Mucosa of stomach (tissue), 1 donor: Measurements from ENCODE around the gene TMEM255B.

Experiments
- H3K27me3 ChIP-seq: one replicate; pipeline ENCODE4 v1.7.0; 2013; ENCODE audit warnings: mild to moderate bottlenecking, low read length; ENCODE audit not compliant: control insufficient read depth, insufficient read depth
- H3K36me3 ChIP-seq: one replicate; pipeline ENCODE4 v1.7.0; 2013; ENCODE audit warnings: low read length; ENCODE audit not compliant: control insufficient read depth, insufficient read depth
- H3K4me1 ChIP-seq: one replicate; pipeline ENCODE4 v1.7.0; 2013; ENCODE audit warnings: mild to moderate bottlenecking, low read length; ENCODE audit not compliant: control insufficient read depth, insufficient read depth
- H3K4me3 ChIP-seq: one replicate; pipeline ENCODE4 v1.7.0; 2013; ENCODE audit warnings: low read length
- H3K9ac ChIP-seq: one replicate; pipeline ENCODE4 v1.7.0; 2013; ENCODE audit warnings: mild to moderate bottlenecking, low read length, moderate library complexity
- H3K9me3 ChIP-seq: one replicate; pipeline ENCODE4 v1.7.0; 2013; ENCODE audit warnings: mild to moderate bottlenecking, low read length, moderate library complexity; ENCODE audit not compliant: control insufficient read depth
- donor health status: Pancreatic carcinoma.

Gene TMEM255B

GRCh38 chr13:113777311-113778260 lies 18.6 kb downstream of the TMEM255B start:
- no peaks in the 10 kb centered on the region for H3K4me1 ChIP-seq
- peaks cover 17% of the 10 kb centered on the region for H3K27me3 ChIP-seq
- no peak overlapping the region for H3K9ac ChIP-seq
- H3K9me3 ChIP-seq: no peaks in the 10 kb centered on the region
- H3K4me3 ChIP-seq: no peak overlapping the region
- H3K36me3 ChIP-seq: no peaks in the 10 kb centered on the region

DNA sequence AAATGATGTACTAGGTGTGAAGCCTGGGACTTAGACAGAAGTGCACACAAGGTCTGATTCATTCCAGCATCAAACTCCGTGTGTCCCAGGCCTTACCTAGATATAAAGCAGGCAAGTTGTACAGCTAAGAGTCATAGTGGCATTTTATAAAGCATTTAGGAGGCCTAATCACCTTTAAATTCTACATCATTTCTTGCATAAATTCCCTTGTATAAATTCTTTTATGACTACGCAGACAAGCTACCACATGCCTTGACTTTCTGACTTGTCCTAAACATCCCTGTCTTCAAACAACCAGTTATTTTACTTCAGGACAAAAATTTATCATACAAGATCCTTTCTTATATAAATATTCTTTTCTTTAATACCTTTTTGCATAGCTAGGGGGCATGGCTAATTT lies 22.5 kb downstream of the TMEM255B start:
- Histone ChIP-seq H3K36me3 (no peaks in the 10 kb centered on the region), H3K4me1 (no peaks in the 10 kb centered on the region), H3K9me3 (no peaks in the 10 kb centered on the region), H3K9ac (no peak overlapping the region), H3K27me3 (peaks cover 14% of the 10 kb centered on the region), H3K4me3 (no peak overlapping the region)

- Histone ChIP-seq H3K36me3 (no peaks in the 10 kb centered on the region), H3K27me3 (peaks cover 5% of the 10 kb centered on the region), H3K4me3 (no peak overlapping the region), H3K4me1 (no peaks in the 10 kb centered on the region), H3K9ac (no peak overlapping the region), H3K9me3 (no peaks in the 10 kb centered on the region)
Measured at GRCh38 chr13:113782472-113782871, 23.4 kb downstream of the TMEM255B start.

GRCh38 chr13:113783200-113783881 lies 24.3 kb downstream of the TMEM255B start:
- Histone ChIP-seq H3K4me1 (no peaks in the 10 kb centered on the region), H3K4me3 (no peak overlapping the region), H3K9ac (no peak overlapping the region), H3K9me3 (no peaks in the 10 kb centered on the region), H3K27me3 (peaks cover 3% of the 10 kb centered on the region), H3K36me3 (no peaks in the 10 kb centered on the region)

GRCh38 chr13:113783966-113784644 lies 25.1 kb downstream of the TMEM255B start:
- H3K27me3 ChIP-seq: peaks cover 3% of the 10 kb centered on the region
- H3K36me3 ChIP-seq: no peaks in the 10 kb centered on the region
- no peaks in the 10 kb centered on the region for H3K4me1 ChIP-seq
- H3K9ac ChIP-seq: no peak overlapping the region
- H3K9me3 ChIP-seq: no peaks in the 10 kb centered on the region
- no peak overlapping the region for H3K4me3 ChIP-seq

GRCh38 chr13:113784645-113785024 lies 25.6 kb downstream of the TMEM255B start:
- no peaks in the 10 kb centered on the region for H3K36me3 ChIP-seq
- no peak overlapping the region for H3K9ac ChIP-seq
- no peak overlapping the region for H3K4me3 ChIP-seq
- H3K9me3 ChIP-seq: no peaks in the 10 kb centered on the region
- peaks cover 3% of the 10 kb centered on the region for H3K27me3 ChIP-seq
- H3K4me1 ChIP-seq: no peaks in the 10 kb centered on the region

- Histone ChIP-seq H3K36me3 (no peaks in the 10 kb centered on the region), H3K4me3 (no peak overlapping the region), H3K27me3 (peaks cover 3% of the 10 kb centered on the region), H3K9me3 (no peaks in the 10 kb centered on the region), H3K4me1 (no peaks in the 10 kb centered on the region), H3K9ac (no peak overlapping the region)
Measured at GRCh38 chr13:113785051-113786010, 26.3 kb downstream of the TMEM255B start.

DNA sequence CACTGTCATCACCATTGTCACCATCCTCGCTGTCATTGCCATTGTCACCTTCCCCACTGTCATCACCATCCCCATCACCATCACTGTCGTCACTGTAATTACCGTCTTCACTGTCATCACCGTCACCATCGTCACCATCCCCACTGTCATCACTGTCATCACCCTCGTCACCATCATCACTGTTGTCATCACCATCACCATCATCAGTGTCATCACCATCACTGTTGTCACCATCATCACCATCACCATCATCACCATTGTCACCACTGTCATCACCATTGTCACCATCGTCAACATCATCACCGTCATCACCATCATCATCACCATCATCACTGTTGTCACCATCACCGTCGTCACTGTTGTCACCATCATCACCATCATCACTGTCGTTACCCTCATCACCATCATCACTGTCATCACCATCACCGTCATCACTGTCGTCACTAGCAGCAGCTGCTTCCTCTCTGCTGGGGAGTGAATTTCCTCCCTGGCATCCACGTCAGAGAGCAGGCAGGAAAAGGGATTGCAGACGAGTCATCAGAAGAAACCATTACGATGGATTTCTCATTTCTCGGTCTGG lies 27.3 kb downstream of the TMEM255B start:
- Histone ChIP-seq H3K9me3 (no peaks in the 10 kb centered on the region), H3K27me3 (peaks cover 3% of the 10 kb centered on the region), H3K4me1 (no peaks in the 10 kb centered on the region), H3K4me3 (no peak overlapping the region), H3K9ac (no peak overlapping the region), H3K36me3 (no peaks in the 10 kb centered on the region)

GRCh38 chr13:113787694-113788093 lies 28.7 kb downstream of the TMEM255B start:
- Histone ChIP-seq H3K9me3 (no peaks in the 10 kb centered on the region), H3K9ac (no peak overlapping the region), H3K27me3 (peaks cover 3% of the 10 kb centered on the region), H3K4me3 (no peak overlapping the region), H3K4me1 (no peaks in the 10 kb centered on the region), H3K36me3 (no peaks in the 10 kb centered on the region)

DNA sequence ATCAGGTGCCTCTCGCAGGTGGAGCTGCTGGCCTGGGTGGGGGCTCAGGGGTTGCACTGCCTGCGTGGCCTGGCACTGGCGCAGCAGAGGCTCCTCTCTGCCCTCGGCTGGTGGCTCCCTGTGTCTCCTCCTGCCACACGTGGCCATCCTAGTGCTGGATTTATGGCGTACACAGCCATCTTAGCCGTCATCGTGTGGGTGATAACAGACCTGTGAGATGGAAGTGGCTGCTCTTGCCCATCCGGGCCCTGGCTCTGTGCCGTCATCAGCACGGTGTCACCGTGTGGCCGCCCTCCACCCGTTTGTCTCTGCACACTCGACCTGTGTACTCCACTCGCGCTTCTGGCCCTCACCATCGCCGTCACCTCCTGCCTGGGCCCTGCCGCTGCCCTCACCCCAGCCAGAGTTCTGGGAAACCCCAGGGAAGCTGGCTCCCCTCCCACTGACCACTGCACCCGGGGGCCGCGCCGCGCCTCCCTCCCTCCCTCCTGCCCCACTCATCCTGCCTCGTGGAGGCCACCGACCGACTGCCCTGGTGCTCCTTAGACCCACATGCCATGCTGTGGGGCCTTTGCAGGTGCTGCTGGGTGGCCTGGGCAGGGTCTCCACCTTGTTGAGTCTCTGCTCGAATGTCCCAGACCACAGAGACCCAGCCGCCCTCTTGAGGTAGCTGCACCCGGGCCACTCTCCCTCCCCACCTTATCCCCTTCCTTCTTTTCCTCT lies 29.5 kb downstream of the TMEM255B start:
- Histone ChIP-seq H3K9ac (no peak overlapping the region), H3K4me1 (no peaks in the 10 kb centered on the region), H3K9me3 (no peaks in the 10 kb centered on the region), H3K27me3 (peaks cover 7% of the 10 kb centered on the region), H3K4me3 (no peak overlapping the region), H3K36me3 (no peaks in the 10 kb centered on the region)
